GM13977 (cell line): ENCODE measurements around the gene DNAL4.

Experiments used
- DNase-seq: peaks from one replicate; pipeline ENCODE4 v3.0.0; 2012; ENCODE audit warnings: low spot score
- in situ Hi-C: fragments of 300-500 bp; cut with MboI; formaldehyde crosslinking; loops from one replicate; pipeline ENCODE4 v1.12.0; 2022; ENCODE audit warnings: low sequenced_read_pairs, low pct_unique_long_range_greater_than_20kb, mixed read lengths, inconsistent platforms; ENCODE audit not compliant: unreplicated experiment
- TF ChIP-seq, protein P1 (sequence below): IDR thresholded peaks from 2 replicates; pipeline ENCODE4 v1.5.1; 2012; ENCODE audit warnings: mild to moderate bottlenecking, control low read depth; ENCODE audit not compliant: insufficient read depth; ENCODE audit errors: extremely low read depth, missing control alignments

The DNAL4 gene

GRCh38 chr22:38729946-38730345 lies 64.0 kb downstream of the DNAL4 start:
- in situ Hi-C loops, result no loop called here
- no peak for DNase-seq
- TF ChIP-seq, protein P1, sequence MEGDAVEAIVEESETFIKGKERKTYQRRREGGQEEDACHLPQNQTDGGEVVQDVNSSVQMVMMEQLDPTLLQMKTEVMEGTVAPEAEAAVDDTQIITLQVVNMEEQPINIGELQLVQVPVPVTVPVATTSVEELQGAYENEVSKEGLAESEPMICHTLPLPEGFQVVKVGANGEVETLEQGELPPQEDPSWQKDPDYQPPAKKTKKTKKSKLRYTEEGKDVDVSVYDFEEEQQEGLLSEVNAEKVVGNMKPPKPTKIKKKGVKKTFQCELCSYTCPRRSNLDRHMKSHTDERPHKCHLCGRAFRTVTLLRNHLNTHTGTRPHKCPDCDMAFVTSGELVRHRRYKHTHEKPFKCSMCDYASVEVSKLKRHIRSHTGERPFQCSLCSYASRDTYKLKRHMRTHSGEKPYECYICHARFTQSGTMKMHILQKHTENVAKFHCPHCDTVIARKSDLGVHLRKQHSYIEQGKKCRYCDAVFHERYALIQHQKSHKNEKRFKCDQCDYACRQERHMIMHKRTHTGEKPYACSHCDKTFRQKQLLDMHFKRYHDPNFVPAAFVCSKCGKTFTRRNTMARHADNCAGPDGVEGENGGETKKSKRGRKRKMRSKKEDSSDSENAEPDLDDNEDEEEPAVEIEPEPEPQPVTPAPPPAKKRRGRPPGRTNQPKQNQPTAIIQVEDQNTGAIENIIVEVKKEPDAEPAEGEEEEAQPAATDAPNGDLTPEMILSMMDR, result no peak

GRCh38 chr22:38728871-38729796 lies 64.8 kb downstream of the DNAL4 start:
- in situ Hi-C loops, result no loop called here
- no peak for DNase-seq
- TF ChIP-seq, protein P1, result no peak
